Measurements from ENCODE around the gene PALLD.

DNA sequence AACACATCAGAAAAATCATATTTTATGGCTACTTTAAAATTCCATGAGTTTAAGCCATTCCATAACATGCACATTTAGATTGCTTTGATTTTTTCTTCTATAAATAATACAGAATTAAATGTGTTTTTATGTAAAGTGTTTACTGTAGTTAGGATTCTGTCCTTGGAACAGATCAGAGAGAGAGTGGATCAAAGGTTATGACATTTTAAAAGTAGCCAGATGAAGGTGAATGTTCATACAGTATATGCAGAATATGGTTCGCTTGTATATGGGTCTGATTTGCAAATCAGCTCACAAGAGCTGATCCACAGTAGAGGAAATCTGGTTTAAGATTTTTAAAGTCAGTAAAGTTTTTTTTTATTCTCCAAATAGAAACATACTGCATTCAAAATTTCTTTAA, 7.2 kb upstream of the PALLD start:
- TF ChIP-seq CTCF (IDR thresholded peaks at IDR 0.05) (no peak), POLR2A (IDR thresholded peaks at IDR 0.05) (no peak)
